WI38 (cell line): ENCODE data around the gene HOXB5.

Experiments
- H3K4me3 ChIP-seq: 2 replicates; pipeline ENCODE4 v1.5.1; 2011; ENCODE audit warnings: low read depth, mild to moderate bottlenecking, control low read depth, low read length
- TF ChIP-seq, protein P1 (sequence below): IDR thresholded peaks from 2 replicates; pipeline ENCODE4 v1.5.1; 2012; ENCODE audit warnings: low read depth, mild to moderate bottlenecking, control low read depth, low read length

Gene HOXB5

DNA sequence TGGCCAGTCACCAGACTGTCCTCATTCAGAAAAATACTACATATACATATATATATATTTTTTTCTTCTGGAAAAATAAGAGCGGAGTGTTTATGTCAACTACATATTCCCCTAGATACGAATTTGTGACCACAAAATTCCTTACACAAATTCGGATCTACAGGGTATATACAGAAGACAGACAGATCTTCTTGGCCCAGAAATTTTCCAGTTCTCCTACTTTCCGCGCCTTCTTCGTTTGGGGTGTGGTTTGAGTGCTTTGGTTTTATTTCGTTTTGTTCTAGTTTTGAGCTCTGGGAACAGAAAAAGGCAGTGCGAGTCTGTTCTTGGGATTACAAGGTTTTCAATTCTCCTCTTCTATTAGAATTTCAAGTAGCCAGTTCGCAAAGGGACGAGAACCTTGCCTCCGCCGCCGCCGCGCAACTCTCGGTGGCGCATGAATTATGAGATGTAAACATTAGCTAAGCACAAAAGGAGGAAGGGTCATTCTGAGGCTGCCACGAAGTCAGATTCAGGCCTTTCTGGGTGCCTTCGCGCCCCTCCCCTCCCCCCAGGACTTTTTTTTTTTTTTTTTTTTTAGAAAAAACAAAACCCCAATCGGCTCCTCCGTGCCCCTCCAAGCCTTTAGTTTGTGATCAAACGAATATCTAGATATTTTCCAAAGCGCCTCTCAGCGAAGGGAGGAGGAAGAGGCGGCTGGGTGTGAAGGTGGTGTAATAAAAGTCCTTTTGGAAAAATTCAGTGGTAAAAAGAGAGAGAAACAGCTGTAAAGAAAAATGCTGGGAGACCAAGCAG lies 13.6 kb downstream of the HOXB5 start:
- TF ChIP-seq, protein P1, sequence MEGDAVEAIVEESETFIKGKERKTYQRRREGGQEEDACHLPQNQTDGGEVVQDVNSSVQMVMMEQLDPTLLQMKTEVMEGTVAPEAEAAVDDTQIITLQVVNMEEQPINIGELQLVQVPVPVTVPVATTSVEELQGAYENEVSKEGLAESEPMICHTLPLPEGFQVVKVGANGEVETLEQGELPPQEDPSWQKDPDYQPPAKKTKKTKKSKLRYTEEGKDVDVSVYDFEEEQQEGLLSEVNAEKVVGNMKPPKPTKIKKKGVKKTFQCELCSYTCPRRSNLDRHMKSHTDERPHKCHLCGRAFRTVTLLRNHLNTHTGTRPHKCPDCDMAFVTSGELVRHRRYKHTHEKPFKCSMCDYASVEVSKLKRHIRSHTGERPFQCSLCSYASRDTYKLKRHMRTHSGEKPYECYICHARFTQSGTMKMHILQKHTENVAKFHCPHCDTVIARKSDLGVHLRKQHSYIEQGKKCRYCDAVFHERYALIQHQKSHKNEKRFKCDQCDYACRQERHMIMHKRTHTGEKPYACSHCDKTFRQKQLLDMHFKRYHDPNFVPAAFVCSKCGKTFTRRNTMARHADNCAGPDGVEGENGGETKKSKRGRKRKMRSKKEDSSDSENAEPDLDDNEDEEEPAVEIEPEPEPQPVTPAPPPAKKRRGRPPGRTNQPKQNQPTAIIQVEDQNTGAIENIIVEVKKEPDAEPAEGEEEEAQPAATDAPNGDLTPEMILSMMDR = no peak
- peak overlapping the region; percentile 79 for H3K4me3 ChIP-seq

GRCh38 chr17:48579471-48579759 lies 14.2 kb downstream of the HOXB5 start:
- TF ChIP-seq, protein P1 = no peak

DNA sequence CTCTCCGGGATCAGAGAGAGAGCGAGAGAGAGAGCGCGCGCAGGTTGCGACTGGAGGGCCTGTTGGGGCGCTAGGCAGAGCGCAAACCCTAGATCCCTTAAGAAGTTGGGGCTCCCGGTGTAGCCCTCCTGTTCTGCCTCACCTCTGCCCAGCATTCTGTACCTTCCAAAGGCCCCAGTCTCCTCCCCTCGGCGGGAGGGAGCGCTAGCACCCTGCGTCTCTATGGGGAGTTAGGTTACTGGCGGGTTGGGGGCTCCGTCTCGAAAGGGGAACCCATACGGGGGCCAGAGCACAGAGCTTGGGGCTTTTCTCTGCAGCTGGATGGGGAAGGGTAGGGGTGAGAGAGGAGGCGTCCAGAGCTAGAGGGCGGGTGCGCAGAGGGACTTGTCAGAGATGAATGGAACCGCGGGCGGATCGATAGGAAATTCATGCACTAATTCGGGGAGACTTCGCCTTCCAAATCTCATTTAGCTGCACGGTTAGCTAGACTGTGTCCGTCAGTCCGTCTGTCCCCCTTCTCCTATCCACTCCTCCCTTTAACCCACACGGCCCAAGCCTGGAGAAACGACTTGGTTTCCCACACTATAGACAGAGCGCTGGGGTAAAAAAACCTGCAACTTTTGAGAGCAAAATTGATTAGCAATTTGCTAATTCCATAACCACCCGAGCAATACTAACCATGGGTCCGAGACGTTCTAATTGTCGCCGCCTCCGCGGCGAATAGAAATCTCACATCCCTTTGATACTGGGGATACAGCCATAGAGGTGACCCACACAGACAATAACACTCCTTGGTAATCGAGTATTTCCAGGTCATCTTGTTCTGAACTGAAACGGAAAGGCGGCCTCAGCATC lies 14.7 kb downstream of the HOXB5 start:
- TF ChIP-seq, protein P1 = no peak
- peak overlapping the region; percentile 79 for H3K4me3 ChIP-seq

More at GRCh38 chr17:48579471-48579759, 14.2 kb downstream of the HOXB5 start:
- peak overlapping the region; percentile 79 for H3K4me3 ChIP-seq

- peak within 1 kb of the TSS; percentile 79 for H3K4me3 ChIP-seq
- TF ChIP-seq, protein P1 = no peak
Observed at GRCh38 chr17:48577946-48578615, 15.5 kb downstream of the HOXB5 start, which contains the start of gene HOXB4. HOXB4 (minus strand) TSS chr17:48578350; CDS start chr17:48578319, 31 bp downstream.

- TF ChIP-seq, protein P1 = no peak
- peak overlapping the region; percentile 79 for H3K4me3 ChIP-seq
Observed at GRCh38 chr17:48577330-48577945, 16.1 kb downstream of the HOXB5 start.

DNA sequence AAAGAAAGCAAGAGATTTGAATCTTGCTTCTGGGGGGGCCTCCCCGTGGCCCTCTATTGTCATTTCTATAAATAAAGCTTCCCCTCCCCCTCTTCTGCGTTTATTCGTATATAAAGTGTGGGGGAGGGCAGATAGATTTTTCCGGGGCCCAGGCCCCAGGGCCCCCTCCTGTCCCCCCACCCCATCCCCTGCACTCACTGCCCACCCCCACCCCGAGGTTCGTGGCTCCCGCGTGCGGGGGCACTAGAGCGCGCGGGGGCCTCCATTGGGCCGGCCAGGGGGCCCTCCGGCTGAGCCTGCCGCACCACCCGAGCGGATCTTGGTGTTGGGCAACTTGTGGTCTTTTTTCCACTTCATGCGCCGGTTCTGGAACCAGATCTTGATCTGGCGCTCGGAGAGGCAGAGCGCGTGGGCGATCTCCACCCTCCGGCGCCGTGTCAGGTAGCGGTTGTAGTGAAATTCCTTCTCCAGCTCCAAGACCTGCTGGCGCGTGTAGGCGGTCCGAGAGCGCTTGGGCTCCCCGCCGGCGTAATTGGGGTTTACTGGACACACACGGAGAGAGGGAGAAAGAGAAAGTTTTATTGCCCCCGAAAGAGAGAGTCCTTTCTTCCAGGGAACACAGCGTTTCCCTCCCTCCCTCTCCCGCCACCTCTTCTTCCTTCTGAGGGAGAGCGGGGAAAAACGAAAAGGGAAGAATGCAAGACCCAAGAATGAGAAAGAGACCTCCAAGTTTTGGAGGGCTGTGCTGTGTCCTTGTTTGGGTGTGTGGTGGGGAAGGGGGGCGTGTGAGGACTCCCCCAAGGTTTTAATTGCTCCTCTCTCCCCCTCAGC lies 16.9 kb downstream of the HOXB5 start:
- H3K4me3 ChIP-seq = peak overlapping the region; percentile 79
- TF ChIP-seq, protein P1 = no peak
